ENCODE results near the gene C10orf90. TPM values are rescaled to one million over a fixed set of nuclear protein-coding genes. Genes with fewer than 3 reads are reported as not detected.

Gene C10orf90
- total RNA-seq, 1 experiment from 2014 or later: not detected

DNA sequence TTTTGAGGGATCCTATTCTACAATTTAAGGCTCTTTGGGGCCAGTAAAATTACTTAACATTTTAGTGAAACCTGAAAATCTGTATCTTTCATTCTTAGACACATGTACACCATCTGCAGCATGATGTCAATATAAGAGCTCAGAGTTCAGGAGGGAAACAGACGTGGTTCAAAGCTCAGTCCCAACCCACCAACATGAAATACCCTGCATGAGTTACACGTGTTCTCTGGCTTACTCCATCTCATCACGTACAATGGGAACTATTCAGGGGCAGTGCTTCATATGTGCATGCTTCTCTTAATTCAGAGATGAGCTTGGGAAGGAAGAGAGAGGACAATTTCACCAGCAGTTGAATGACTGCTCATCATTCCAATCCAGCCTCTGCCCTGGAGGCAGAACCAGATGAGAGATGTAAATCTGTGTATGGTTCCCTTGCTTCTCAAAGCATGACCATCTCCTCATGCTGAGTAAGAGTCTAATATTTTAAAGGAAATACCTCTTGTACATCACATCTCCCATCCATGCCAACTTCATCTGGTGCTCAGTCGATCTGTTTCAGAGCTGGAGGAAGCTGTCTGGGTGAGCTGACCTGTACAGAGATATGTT lies 253.2 kb downstream of the C10orf90 start:
- Histone ChIP-seq H3K9me3 (ENCODE audit: control insufficient read depth, low read depth, low read length) (no peaks in the 10 kb centered on the region), H2BK20ac (ENCODE audit: low read depth, low read length, poor library complexity, severe bottlenecking) (no peak overlapping the region), H4K5ac (ENCODE audit: insufficient read length, low read depth, low read length) (no peak overlapping the region), H3K4me1 (ENCODE audit: insufficient read depth, low read length) (no peaks in the 10 kb centered on the region), H4K91ac (ENCODE audit: insufficient read length, low read depth, low read length) (no peak overlapping the region), H3K4ac (ENCODE audit: low read depth, low read length) (no peak overlapping the region), H3K79me2 (ENCODE audit: insufficient read depth, low read length) (no peaks in the 10 kb centered on the region), H2BK5ac (ENCODE audit: insufficient read length, low read length) (no peak overlapping the region), H3K56ac (ENCODE audit: insufficient read length, low read depth, low read length) (no peak overlapping the region), H3K18ac (ENCODE audit: insufficient read length, low read depth, low read length) (no peak overlapping the region), H4K8ac (replicated peaks; ENCODE audit: insufficient read length, low read depth, low read length) (no peak overlapping the region), H3K14ac (ENCODE audit: insufficient read depth, low read length) (no peak overlapping the region), H2BK12ac (ENCODE audit: insufficient read length, low read depth, low read length) (no peak overlapping the region), H2BK15ac (ENCODE audit: low read depth, low read length) (no peak overlapping the region), H2BK120ac (ENCODE audit: low read depth, low read length, poor library complexity, severe bottlenecking) (no peak overlapping the region), H3K27ac (ENCODE audit: insufficient read length, low read depth, low read length) (no peak overlapping the region), H3K23ac (ENCODE audit: insufficient read length, low read depth, low read length) (no peak overlapping the region), H3K27me3 (ENCODE audit: insufficient read depth, low read length) (no peaks in the 10 kb centered on the region), H3K4me2 (ENCODE audit: insufficient read depth, insufficient read length, low read length) (no peak overlapping the region), H3K9ac (ENCODE audit: extremely low read depth, insufficient read length, low read length) (no peak overlapping the region), H4K20me1 (ENCODE audit: control insufficient read depth, insufficient read depth, insufficient read length) (no peaks in the 10 kb centered on the region), H2AFZ (ENCODE audit: low read length) (no peak overlapping the region), H3T11ph (ENCODE audit: low read length) (no peak overlapping the region), H2AK5ac (ENCODE audit: insufficient read length, low read length) (no peak overlapping the region), H3K79me1 (ENCODE audit: insufficient read depth, low read depth, low read length, poor library complexity, severe bottlenecking) (no peaks in the 10 kb centered on the region), H3K23me2 (ENCODE audit: insufficient read length, low read depth, low read length, poor library complexity, severe bottlenecking) (no peaks in the 10 kb centered on the region)
- H3K4me3 Mint-ChIP-seq: no peak overlapping the region
- H3K36me3 Mint-ChIP-seq (ENCODE audit: insufficient read depth in 1 of 3, low read depth in 3 of 3): no peaks in the 10 kb centered on the region
- no peaks in the 10 kb centered on the region; a peak in 2 of 5 replicates for H3K9me3 Mint-ChIP-seq
- H3K27ac Mint-ChIP-seq: no peak overlapping the region
- TF ChIP-seq, protein P1, sequence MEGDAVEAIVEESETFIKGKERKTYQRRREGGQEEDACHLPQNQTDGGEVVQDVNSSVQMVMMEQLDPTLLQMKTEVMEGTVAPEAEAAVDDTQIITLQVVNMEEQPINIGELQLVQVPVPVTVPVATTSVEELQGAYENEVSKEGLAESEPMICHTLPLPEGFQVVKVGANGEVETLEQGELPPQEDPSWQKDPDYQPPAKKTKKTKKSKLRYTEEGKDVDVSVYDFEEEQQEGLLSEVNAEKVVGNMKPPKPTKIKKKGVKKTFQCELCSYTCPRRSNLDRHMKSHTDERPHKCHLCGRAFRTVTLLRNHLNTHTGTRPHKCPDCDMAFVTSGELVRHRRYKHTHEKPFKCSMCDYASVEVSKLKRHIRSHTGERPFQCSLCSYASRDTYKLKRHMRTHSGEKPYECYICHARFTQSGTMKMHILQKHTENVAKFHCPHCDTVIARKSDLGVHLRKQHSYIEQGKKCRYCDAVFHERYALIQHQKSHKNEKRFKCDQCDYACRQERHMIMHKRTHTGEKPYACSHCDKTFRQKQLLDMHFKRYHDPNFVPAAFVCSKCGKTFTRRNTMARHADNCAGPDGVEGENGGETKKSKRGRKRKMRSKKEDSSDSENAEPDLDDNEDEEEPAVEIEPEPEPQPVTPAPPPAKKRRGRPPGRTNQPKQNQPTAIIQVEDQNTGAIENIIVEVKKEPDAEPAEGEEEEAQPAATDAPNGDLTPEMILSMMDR (conservative IDR thresholded peaks at IDR 0.05): no peak
- WGBS (ENCODE audit: extremely low coverage, insufficient read length, low lambda C conversion rate): no CpG with 5 or more reads among the region's 4 CpGs
- peaks cover 3% of the 10 kb centered on the region; the same call in 1 of the 2 replicates for H3K27me3 Mint-ChIP-seq (ENCODE audit: low read depth)
- H3K4me1 Mint-ChIP-seq: no peaks in the 10 kb centered on the region
- DNase-seq: no peak

All from H9 (cell line).